GM23338 (cell line): ENCODE measurements around the gene RNF121.

Source experiments
- CREB1 ChIP-seq: fragments of 250-450 bp; sonication (Bioruptor Pico); IDR thresholded peaks from 2 replicates; pipeline ENCODE4 v1.5.0; 2020; ENCODE audit warnings: low read depth, mild to moderate bottlenecking, moderate library complexity
- ETS1 ChIP-seq: IDR thresholded peaks from 2 replicates; pipeline ENCODE4 v1.6.1; 2016; ENCODE audit warnings: antibody characterized with exemption
- EZH2 ChIP-seq: fragments of 200-600 bp; sonication (generic); IDR thresholded peaks from one replicate; pipeline ENCODE4 v1.8.0; 2017; ENCODE audit warnings: antibody characterized with exemption, mild to moderate bottlenecking, low read depth; ENCODE audit not compliant: unreplicated experiment
- EZH2phosphoT487 ChIP-seq: fragments of 200-600 bp; sonication (generic); IDR thresholded peaks from one replicate; pipeline ENCODE4 v1.8.1; 2018; ENCODE audit warnings: antibody characterized with exemption; ENCODE audit not compliant: unreplicated experiment
- JUNB ChIP-seq: IDR thresholded peaks from one replicate; pipeline ENCODE4 v1.6.1; 2016; ENCODE audit warnings: antibody characterized with exemption; ENCODE audit not compliant: unreplicated experiment
- POLR2AphosphoS5 ChIP-seq: IDR thresholded peaks from 2 replicates; pipeline ENCODE4 v1.6.1; 2016; ENCODE audit warnings: antibody characterized with exemption, low read depth
- REST ChIP-seq: IDR thresholded peaks from one replicate; pipeline ENCODE4 v1.6.1; 2018; ENCODE audit warnings: antibody characterized with exemption; ENCODE audit not compliant: unreplicated experiment
- TF ChIP-seq, protein P1 (sequence below), 2 experiments: fragments of 200-600 bp in 1 of 2; sonication (generic) in 1 of 2; conservative IDR thresholded peaks; 2 replicates each; pipeline versions ENCODE4 v1.5.1 to v1.6.1; 2016 to 2017; ENCODE audit warnings: antibody characterized with exemption in 2 of 2, low read depth in 2 of 2, mild to moderate bottlenecking in 2 of 2, moderate library complexity in 1 of 2

DNA sequence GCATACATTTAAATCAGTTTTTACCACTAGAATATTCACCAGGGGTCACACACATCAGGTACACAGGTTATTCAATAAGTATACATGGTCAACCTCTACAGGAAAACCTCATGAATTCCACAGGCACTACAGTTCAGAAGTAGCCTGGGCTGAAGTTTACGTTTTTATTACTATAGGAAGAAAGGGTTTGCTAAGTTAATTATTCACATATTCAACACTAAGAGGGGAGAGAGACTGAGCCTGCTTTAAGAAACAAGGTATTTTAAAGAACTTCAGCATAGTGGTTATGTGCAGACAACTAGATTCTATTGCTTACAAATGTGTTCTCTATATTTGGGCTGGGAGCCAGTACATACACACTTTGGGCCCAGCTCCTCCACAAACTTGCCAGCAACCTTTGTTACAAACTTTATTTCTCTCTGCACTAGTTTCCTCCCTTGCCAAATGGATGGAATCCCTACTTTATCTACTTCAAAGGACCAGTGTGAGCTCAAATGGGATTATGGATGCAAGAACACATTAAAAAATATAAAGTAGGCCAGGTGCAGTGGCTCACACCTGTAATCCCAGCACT is 101.7 kb downstream of the RNF121 start:
- TF ChIP-seq, protein P1, sequence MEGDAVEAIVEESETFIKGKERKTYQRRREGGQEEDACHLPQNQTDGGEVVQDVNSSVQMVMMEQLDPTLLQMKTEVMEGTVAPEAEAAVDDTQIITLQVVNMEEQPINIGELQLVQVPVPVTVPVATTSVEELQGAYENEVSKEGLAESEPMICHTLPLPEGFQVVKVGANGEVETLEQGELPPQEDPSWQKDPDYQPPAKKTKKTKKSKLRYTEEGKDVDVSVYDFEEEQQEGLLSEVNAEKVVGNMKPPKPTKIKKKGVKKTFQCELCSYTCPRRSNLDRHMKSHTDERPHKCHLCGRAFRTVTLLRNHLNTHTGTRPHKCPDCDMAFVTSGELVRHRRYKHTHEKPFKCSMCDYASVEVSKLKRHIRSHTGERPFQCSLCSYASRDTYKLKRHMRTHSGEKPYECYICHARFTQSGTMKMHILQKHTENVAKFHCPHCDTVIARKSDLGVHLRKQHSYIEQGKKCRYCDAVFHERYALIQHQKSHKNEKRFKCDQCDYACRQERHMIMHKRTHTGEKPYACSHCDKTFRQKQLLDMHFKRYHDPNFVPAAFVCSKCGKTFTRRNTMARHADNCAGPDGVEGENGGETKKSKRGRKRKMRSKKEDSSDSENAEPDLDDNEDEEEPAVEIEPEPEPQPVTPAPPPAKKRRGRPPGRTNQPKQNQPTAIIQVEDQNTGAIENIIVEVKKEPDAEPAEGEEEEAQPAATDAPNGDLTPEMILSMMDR (conservative IDR thresholded peaks at IDR 0.05; ENCODE audit: low read depth in 2 of 2), result no peak
- TF ChIP-seq CREB1 (CRISPR knock-in tag) (no peak), POLR2AphosphoS5 (no peak), ETS1 (no peak), EZH2phosphoT487 (no peak), EZH2 (no peak), REST (no peak), JUNB (no peak)
